HG02623 (cell line): Measurements from ENCODE around the gene COL21A1.

Experiments
- ATAC-seq: cut with Tn5 transposase; IDR thresholded peaks from one replicate; pipeline ENCODE4 v1.9.1; 2021; ENCODE audit warnings: moderate library complexity; ENCODE audit not compliant: unreplicated experiment

COL21A1 gene

DNA sequence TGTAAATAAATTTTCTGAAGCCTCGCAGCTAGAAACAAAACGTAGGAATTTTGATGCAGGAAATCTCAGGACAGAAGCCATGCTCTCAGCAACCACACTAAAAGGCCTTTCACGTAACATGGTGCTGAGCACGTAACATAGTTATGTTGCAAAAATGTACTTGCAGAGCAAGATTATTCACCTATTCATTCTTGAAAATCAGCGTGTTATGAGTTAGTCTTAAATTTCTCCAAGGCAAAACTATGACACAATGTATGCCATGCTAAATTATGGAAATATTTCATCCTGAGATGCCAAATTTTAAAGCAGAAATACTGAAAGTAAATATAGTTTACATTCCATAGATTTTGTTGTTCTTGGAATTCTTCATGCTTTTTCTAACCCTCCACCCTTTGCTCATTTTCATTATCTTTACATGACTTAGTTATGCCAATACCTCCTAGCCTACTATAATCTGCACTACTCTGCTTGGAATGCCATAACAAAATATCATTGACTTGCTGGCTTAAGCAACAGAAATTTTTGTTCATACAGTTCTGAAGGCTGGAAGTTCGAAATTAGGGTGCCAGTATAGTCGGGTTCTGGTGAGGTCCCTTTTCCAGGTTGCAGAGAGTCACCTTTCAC, 192.2 kb downstream of the COL21A1 start:
- no peak for ATAC-seq

DNA sequence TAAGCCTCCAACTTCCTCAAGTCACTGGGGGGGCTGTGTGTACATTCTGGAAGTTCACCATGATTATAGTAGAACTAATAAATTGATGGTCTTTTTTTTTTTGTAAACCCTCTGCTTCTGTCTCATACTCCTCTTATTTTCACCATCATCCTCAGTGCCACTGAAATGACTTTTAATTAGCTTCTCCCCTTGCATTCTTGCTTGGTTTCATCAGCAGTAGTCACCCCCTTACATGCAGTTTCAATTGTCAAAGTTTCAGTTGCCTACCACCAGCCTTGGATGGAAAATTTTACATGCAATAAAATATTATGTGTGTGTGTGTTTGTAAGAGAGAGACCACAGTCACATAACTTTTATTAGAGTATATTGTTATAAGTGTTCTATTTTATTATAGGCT, 196.2 kb downstream of the COL21A1 start:
- no peak for ATAC-seq

DNA sequence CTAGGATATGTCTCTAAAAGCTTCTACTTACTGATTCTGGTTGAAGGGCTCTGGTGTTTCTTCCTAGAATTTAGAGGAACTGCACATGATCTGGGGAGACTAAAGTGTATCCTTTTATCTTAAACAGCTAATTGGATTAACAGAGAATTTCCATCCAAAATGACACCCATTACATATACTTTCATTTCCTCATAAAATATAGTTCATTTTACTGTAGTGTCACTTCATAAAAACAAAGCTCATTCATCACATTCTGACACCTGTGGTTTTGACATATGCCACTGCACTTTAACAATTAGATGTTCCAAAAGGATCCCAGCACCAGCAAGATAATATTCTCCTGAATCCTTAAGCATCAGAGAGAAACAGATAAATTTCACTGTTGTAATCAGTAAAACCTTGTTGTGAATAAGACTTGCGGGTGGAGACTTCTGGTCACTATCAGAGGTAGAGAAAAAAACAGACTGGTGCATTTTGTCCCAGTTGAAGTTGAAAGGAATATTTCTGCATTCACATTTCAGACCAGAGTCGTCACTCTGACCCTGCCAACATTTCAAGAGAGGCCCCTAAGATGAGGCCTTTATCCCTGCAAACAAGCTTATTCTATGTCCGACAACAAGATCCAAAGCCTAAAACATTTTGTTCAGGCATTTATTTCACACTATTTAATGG, 196.7 kb downstream of the COL21A1 start:
- no peak for ATAC-seq

DNA sequence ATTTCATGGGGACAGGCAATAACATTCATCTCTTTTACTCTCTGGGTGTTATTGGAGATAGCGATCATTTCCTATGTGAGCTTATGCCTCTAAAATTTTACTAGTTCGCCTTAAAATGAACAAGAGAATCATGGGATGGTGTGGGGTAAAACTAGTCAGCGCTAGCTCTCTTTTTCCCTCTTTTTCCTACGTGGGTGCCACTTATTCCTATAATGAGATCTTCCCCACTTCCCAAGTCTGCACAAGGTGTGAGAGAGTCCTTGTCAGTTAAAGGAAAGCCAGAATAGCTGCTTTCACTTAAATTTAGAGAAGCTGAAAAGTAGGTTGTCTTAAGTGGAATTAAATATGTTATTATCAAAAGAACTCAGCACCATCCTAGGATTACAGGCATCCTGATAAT, 198.8 kb downstream of the COL21A1 start:
- no peak for ATAC-seq

DNA sequence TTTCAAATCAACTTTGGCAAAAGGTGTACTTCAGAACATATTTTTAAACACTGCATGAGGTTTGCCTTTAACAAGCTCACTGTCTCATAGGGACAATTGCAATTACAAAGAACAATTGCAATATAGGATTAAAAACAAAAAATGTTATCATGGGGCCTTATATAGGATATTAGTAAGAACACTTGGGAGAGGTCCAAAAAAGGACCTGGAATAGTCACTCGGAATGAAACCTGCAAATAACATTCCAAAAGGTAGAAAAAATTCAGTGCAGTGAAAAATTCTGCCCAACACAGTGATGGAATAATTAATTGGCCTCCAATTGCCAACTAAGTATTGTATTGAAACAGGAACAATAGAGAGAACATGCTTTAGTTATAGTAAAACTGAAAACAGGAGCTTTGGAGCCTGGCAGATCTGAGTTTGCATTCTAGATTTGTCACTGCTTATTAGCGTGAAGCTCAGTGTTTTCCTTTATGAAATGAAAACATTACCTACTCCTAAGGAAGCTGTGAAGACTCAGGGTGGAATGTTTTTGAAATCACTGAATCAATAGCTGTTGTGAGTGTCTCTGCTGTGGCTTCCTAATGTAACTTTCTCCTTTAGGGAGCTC, 199.3 kb downstream of the COL21A1 start:
- ATAC-seq: no peak

DNA sequence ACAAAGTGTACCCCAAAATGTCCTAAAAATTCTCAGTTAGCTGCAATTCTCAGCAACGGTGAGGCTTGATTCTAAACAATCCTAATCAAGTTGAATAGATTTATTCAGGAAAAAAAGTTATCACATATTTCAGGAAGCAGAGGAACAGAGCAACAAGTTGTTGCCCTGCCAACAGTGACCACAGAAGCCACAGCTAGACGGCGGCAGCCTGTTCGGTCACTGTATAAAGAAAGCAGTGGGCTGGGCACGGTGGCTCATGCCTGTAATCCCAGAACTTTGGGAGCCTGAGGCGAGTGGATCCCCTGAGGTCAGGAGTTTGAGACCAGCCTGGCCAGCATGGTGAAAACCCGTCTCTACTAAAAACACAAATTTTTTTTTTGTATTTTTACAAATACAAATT, 200.8 kb downstream of the COL21A1 start:
- ATAC-seq: no peak

DNA sequence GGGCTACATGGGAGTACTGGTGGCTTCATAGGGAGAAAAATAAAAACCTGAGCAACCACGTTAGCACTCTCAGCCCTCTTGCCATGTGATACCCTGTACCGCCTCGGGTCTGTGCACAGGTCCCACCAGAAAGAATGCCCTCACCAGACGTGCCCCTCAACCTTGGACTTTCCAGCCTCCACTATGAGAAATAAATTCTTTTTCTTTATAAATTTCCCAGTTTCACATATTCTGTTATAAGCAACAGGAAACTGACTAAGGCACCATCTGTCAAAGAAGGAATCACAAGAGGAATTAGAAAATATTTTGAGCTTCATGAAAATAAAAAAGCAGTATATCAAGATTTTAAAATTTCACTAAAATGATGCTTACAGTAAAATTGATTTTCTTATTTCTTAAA, 203.6 kb downstream of the COL21A1 start:
- no peak for ATAC-seq

DNA sequence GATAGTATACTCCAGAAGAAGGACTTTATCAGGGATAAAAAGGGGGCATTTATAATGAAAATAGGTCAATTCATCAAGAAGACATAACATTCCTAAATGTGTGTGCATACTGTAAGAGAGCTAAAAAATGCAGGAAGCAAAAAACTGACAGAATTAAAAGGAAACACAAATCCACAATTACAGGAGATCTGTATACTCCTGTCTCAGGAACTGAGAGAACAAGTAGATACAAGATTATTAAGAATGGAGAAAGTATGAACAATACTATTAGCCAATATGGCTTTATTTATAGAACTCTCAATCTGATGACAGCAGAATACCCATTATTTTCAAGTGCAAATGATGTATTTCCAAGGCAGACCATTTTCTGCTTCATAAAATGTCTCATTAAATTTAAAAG, 204.3 kb downstream of the COL21A1 start:
- no peak for ATAC-seq

DNA sequence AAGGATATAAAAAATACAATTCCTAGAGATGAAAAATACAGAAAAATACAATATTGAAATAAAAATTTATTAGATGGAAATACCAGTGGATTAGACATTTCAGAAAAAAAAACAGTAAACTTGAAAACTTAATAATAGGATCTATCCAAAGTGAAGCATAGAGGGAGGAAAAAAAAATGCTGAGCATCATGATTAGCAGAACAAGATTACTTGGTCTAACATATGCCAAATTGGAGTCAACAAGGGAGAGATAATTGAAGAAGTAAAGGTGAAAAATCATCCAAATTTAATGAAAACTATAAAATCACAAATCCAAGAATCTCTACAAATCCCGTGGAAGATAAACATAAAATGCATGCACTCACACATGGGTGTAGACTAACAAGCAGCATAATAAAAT, 205.8 kb downstream of the COL21A1 start:
- no peak for ATAC-seq

DNA sequence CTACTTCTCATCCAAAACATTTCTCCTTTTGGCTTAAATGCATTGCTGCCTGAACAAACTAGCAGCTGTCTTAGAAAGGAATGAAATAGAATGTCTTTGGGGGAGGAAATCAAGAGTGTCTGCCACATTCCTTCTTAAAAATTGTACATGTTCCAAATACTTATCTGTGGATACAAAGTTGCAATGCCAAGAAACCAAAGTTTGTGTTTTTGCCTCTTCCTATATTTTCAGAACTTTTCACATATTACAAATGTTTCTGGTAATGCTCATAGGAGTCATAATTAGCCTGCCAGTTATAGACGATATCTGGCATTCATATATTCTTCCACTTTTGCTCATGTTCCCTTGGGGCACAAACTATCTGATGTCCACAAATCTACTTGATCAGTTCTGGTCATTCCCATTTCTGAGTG, 206.5 kb downstream of the COL21A1 start:
- no peak for ATAC-seq

DNA sequence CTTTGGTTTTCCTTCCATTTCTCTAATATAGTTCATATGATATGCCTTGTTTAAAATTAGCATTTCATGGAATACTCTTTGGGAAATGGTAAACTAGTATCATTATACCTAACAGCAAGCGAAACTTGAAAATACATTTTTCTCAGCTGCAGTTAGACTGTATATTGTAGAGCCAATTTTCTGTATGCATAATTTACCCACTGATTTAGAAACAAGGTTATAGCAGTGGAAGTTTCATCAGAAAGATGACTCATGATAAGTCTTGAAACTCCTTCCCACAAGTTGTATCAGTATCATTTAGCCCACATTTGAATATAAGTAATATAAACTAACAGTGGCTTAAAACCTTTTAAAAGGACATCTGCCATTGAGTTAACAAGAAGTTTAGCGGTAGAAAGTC, 207.2 kb downstream of the COL21A1 start:
- ATAC-seq: no peak

DNA sequence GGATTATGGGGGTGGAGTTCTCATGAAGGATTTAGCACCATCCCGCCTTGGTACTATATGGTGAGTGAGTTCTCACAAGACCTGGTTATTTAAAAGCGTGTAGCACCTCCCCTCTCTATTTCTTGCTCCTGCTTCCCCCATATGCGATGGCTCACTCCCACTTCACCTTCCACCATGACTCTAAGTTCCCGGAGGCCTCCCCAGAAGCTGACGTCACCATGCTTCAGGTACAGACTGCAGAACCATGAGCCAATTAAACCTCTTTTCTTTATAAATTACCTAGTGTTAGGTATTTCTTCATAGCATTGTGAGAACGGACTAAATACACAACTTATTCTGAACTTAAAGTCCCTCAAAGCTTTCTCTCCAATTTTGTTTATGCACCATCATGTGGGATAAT, 208.6 kb downstream of the COL21A1 start:
- ATAC-seq: no peak

DNA sequence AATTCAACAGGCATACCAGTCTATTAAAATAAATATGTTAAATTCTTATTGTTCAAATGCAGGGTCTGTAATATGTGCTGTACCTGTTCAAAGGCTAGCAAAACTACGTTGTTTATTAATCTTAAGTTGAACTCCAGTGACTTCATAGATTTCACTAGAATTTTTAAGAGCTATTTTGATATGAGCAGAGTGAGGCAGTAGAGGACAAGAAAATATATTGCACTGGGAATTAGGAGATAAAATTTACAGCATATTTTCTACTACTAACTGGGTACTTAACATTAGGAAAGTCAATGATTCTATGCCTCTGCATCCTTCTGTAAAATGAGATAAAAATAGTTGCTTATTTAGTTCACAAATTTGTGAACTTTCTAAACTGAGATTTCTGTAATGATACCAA, 209.8 kb downstream of the COL21A1 start:
- ATAC-seq: no peak

DNA sequence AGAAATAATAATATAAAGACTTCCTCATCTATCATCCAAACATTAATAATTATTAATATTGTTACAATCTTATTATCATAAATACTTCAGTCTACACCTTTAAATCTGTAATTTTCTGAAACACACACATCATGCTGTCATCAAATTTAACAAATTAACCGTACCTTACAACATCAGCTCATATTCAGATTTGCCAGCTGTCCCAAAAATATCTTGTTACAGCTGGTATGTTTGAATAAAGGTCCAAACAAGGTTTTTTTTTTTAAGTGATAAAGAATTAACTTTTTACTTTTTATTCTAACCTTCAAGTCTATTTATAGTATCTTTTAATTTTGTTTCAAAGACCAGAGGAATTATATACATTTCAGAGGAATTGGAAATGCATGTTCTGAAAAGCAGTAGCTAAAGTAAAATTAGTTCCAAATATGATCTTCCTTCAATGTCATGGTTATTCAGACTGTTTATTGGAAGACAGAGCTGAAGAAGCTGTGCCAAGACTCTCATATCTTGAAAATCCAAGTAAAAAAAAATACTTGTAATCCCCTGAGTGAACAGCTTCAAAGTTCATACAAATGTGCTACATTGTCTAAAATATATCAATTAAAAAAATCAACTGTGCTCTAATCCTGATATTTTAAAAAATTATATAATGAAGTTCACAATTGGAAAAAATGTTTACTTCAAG, 210.3 kb downstream of the COL21A1 start:
- no peak for ATAC-seq

DNA sequence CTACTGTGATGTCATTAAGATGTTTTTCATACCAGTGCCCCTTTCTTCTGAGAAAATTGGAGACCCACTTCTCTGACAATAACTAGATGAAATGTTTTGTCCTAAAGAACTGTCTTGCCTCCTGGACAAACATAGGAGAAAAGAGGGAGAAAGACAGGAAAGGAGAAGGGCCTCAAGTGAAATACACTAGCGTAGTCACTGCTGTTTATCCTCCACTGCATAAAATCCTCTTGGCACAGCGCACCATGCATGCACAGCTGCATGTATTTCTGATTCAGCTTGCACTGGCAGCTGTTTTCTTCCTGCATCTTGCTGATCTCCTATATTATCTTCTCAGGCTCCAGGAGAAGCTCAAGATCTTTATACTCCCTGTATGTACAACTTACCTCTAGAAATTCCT, 214.0 kb downstream of the COL21A1 start:
- ATAC-seq: no peak

DNA sequence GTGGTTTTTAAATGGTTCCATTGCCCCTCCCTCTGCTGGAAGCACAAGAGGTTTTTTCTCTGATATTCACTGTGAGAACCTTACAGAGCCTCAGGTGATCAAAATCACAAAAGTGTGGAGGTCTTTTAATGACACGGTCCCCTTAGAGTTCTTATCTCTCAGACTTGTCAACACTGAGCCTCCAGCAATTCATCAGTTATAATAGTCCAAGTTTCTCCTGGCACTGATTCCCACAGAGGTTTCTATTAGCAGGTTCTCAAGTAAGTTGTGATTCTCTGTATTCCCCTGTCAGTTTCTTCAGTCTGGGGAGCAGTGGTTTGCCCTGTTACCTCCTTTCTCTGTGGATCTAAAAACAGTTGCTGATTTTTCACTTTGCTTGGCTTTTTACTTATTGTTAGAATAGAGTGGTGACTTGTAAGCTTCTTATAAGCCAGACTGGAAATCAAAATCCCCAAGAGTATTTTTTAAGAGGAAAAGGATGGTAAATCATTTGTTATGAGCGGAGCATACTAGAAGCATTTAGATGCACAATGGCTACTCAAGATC, 214.6 kb downstream of the COL21A1 start:
- no peak for ATAC-seq

DNA sequence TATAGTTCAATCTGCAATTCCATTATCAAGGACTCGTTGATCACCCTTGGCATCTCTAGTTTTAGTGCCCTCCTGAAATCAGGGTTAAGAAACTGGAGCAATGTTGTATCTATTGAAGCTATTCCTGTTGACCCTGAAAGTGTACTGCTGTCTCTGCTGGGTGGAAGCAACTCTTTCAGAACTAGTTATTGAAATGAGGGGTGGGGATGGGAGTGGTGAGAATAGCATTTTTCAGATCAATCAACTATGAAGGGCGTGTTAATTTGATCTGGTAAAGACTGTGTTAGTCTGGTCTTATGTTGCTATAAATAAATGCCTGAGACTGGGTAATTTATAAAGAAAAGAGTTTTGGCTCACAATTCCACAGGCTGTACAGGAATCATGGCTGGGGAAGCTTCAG, 219.5 kb downstream of the COL21A1 start:
- no peak for ATAC-seq

DNA sequence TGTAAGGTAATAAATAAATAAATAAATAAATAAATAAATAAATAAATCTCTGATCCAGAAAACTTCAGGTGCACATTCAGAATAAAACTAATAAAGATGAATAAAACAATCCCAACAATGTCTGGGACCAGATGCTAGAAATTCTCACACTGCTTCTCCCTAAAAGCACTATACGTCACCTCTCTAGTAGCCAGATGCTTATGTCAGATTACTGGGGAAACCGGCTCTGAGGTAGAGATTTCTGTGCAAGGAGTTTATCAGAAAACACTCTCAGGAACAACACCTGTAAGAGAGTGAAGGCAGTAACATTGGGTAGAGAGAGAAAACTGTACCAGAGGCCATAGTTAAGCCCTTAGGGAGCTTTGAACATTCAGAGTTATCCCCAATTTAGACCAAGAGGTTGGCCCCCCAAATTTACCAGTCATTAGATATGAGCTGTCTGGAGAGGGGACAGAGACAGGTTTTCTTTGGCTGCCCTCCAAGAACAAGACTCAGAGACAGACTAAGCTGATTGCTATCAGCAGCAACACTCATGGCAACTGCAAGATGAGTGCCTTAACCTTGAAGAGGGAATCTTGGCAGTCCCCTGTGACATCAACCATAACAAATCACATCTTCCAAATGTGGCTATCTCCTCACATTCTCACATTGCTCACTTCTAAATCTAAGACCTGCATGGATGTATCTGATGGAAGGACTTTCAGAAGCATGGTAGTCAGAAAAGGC, 220.8 kb downstream of the COL21A1 start:
- ATAC-seq: no peak

DNA sequence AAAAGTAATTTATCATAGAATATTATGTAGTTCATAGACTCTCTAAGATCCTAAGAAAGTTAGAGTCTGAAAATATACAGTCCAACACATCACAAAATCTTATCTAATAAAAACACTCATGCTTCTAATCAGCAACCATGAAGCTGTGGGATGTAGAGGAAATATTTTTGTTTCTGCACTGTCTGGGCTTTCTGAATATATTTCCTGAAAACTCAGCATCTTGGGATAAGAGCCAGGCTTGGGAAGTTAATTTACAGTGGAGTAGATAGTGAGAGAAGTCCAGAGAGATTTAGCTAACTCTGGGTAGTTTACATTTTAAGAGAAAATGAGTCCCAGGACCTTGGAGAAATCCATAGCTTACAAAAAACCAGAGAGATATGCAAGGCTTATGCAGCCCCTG, 221.6 kb downstream of the COL21A1 start:
- ATAC-seq: no peak

DNA sequence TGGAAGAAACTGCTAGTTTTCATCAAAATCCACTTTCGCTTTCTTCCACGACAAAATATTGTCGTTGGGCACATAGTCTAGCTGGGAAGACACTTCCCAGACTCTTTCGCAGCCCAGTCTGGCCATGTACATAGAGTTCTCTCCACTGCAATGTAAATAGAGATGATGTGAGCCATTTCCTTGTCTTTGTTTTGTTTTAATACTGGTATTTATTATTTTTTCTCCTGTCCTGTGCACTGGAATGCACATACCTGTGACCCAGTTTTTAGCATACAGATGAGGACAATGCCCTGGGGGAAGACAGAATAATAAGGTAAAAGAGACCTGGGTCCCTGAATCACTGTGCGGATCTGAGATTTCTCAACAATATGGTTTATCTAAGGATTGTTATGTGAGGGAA, 222.4 kb downstream of the COL21A1 start:
- ATAC-seq: no peak

DNA sequence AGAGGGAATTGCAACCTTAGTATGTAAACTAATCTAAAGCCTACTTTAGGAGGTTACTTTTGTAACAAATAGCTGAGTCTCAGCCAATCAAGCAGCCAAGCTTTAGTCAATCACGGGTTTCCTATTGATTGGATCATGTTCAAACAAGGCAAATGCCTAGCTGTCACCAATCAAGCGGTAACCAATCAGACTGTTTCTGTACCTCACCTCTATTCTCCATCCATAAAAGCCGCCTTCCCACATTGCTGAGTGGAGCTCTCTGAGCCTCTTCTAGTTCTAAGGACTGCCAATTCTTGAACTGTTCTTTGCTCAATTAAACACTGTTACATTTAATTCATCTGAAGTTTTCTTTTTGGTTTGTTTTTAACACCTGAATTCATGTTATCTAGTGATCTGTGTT, 223.6 kb downstream of the COL21A1 start:
- no peak for ATAC-seq
